ENCODE measurements around the gene TMA16. TPM values are rescaled to one million over a fixed set of nuclear protein-coding genes. Genes with fewer than 3 reads are reported as not detected.
"Not testable (repeated sequence)": the region's sequence is repeated elsewhere in the genome, so short reads cannot be mapped to it uniquely, and the experiment has no call there.

TMA16 gene
- total RNA-seq: 23.2 TPM

GRCh38 chr4:163494360-163495241, at the start of gene TMA16:
Gene TMA16, plus strand, starts transcription at chr4:163494690. Its CDS starts 112 bp downstream, at chr4:163494802.
- DNase-seq: peak; percentile 90

GRCh38 chr4:163447023-163447422, 47.5 kb upstream of the TMA16 start:
- DNase-seq: not testable (repeated sequence)

- no peak for DNase-seq
Observed at GRCh38 chr4:163447481-163447880, 47.0 kb upstream of the TMA16 start.

- no peak for DNase-seq
Observed at GRCh38 chr4:163448540-163449203, 45.8 kb upstream of the TMA16 start.

- no peak for DNase-seq
Observed at GRCh38 chr4:163462556-163462955, 31.9 kb upstream of the TMA16 start.

GRCh38 chr4:163467082-163467770, 27.3 kb upstream of the TMA16 start:
- DNase-seq: no peak

- DNase-seq: no peak
Observed at GRCh38 chr4:163470391-163470790, 24.1 kb upstream of the TMA16 start.

GRCh38 chr4:163473130-163473529, 21.4 kb upstream of the TMA16 start:
- no peak for DNase-seq

- no peak for DNase-seq
Observed at GRCh38 chr4:163473576-163473975, 20.9 kb upstream of the TMA16 start, which contains the start of gene TKTL2. Gene TKTL2, minus strand, starts transcription at chr4:163473754. Its CDS starts 20 bp downstream, at chr4:163473734.

- no peak for DNase-seq
Observed at GRCh38 chr4:163474027-163474426, 20.5 kb upstream of the TMA16 start.

GRCh38 chr4:163476761-163477438, 17.6 kb upstream of the TMA16 start:
- no peak for DNase-seq

- no peak for DNase-seq
Observed at GRCh38 chr4:163482190-163482589, 12.3 kb upstream of the TMA16 start.

- no peak for DNase-seq
Observed at GRCh38 chr4:163484906-163485305, 9.6 kb upstream of the TMA16 start.

- no peak for DNase-seq
Observed at GRCh38 chr4:163485589-163485988, 8.9 kb upstream of the TMA16 start.

- DNase-seq: no peak
Observed at GRCh38 chr4:163486321-163486720, 8.2 kb upstream of the TMA16 start.

- no peak for DNase-seq
Observed at GRCh38 chr4:163489929-163490328, 4.6 kb upstream of the TMA16 start.

- no peak for DNase-seq
Observed at GRCh38 chr4:163492951-163493504, 1.5 kb upstream of the TMA16 start.

- no peak for DNase-seq
Observed at GRCh38 chr4:163493643-163494359, 689 bp upstream of the TMA16 start.

GRCh38 chr4:163495900-163496299, 1.4 kb downstream of the TMA16 start:
- no peak for DNase-seq

- DNase-seq: no peak
Observed at GRCh38 chr4:163500586-163500985, 6.1 kb downstream of the TMA16 start.

GRCh38 chr4:163505374-163505773, 10.9 kb downstream of the TMA16 start:
- no peak for DNase-seq
